ENCODE data around the gene CAMK2N1.

The CAMK2N1 gene

GRCh38 chr1:20530901-20531300 is 44.9 kb upstream of the CAMK2N1 start:
- Histone ChIP-seq H3K4me3 (ENCODE audit: insufficient read depth, low read length, poor library complexity, severe bottlenecking) (no peak overlapping the region), H3K27ac (ENCODE audit: low read depth, low read length) (no peak overlapping the region), H3K9me2 (replicated peaks; ENCODE audit: insufficient read depth, low read length) (no peaks in the 10 kb centered on the region), H3K4me2 (ENCODE audit: low read depth, low read length, poor library complexity, severe bottlenecking) (no peak overlapping the region), H2AFZ (ENCODE audit: low read depth, low read length, severe bottlenecking) (no peak overlapping the region), H3K9me3 (ENCODE audit: insufficient read depth, low read length) (no peaks in the 10 kb centered on the region), H3K27me3 (ENCODE audit: low read length) (no peaks in the 10 kb centered on the region), H4K20me1 (ENCODE audit: low read depth, low read length) (no peaks in the 10 kb centered on the region), H3F3A (ENCODE audit: insufficient read depth) (no peaks in the 10 kb centered on the region), H3K9ac (ENCODE audit: low read length) (no peak overlapping the region), H3K36me3 (ENCODE audit: low read length) (no peaks in the 10 kb centered on the region), H3K79me2 (ENCODE audit: insufficient read depth, low read length) (no peaks in the 10 kb centered on the region)
- TF ChIP-seq, protein P1, sequence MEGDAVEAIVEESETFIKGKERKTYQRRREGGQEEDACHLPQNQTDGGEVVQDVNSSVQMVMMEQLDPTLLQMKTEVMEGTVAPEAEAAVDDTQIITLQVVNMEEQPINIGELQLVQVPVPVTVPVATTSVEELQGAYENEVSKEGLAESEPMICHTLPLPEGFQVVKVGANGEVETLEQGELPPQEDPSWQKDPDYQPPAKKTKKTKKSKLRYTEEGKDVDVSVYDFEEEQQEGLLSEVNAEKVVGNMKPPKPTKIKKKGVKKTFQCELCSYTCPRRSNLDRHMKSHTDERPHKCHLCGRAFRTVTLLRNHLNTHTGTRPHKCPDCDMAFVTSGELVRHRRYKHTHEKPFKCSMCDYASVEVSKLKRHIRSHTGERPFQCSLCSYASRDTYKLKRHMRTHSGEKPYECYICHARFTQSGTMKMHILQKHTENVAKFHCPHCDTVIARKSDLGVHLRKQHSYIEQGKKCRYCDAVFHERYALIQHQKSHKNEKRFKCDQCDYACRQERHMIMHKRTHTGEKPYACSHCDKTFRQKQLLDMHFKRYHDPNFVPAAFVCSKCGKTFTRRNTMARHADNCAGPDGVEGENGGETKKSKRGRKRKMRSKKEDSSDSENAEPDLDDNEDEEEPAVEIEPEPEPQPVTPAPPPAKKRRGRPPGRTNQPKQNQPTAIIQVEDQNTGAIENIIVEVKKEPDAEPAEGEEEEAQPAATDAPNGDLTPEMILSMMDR (IDR thresholded peaks at IDR 0.05; ENCODE audit: insufficient read depth, low read length, poor library complexity, severe bottlenecking) = no peak
- TF ChIP-seq EZH2phosphoT487 (conservative IDR thresholded peaks at IDR 0.05; ENCODE audit: low read length) = no peak

DNA sequence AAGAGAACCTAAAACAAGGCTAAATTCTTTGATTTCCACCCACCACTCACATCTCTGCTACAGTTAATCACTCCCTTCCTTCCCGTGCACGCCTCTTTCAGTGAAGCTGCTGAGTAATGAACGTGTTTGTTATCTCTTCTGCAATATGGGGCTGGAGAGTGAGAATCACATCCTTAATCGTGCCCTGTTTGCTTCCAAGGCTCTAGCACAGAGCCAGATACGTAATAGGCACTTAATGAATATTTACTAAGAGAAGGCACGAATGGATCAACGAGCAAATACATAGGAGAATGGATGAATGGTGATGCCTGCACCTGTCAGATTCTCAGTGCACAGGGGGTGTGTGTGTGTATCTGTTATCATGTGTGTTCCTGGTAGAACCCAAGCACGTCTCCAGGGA is 44.3 kb upstream of the CAMK2N1 start:
- no peaks in the 10 kb centered on the region for H3K79me2 ChIP-seq (ENCODE audit: insufficient read depth, low read length)
- no peak overlapping the region for H2AFZ ChIP-seq (ENCODE audit: low read depth, low read length, severe bottlenecking)
- no peaks in the 10 kb centered on the region for H4K20me1 ChIP-seq (ENCODE audit: low read depth, low read length)
- no peak overlapping the region for H3K4me3 ChIP-seq (ENCODE audit: insufficient read depth, low read length, poor library complexity, severe bottlenecking)
- no peaks in the 10 kb centered on the region for H3K36me3 ChIP-seq (ENCODE audit: low read length)
- H3K9ac ChIP-seq (ENCODE audit: low read length) = no peak overlapping the region
- no peaks in the 10 kb centered on the region for H3K9me3 ChIP-seq (ENCODE audit: insufficient read depth, low read length)
- no peaks in the 10 kb centered on the region for H3F3A ChIP-seq (ENCODE audit: insufficient read depth)
- no peaks in the 10 kb centered on the region for H3K27me3 ChIP-seq (ENCODE audit: low read length)
- no peak overlapping the region for H3K27ac ChIP-seq (ENCODE audit: low read depth, low read length)
- TF ChIP-seq EZH2phosphoT487 (conservative IDR thresholded peaks at IDR 0.05; ENCODE audit: low read length) = no peak
- TF ChIP-seq, protein P1 (IDR thresholded peaks at IDR 0.05; ENCODE audit: insufficient read depth, low read length, poor library complexity, severe bottlenecking) = no peak
- no peak overlapping the region for H3K4me2 ChIP-seq (ENCODE audit: low read depth, low read length, poor library complexity, severe bottlenecking)
- no peaks in the 10 kb centered on the region for H3K9me2 ChIP-seq (replicated peaks; ENCODE audit: insufficient read depth, low read length)

GRCh38 chr1:20528221-20528620 is 42.2 kb upstream of the CAMK2N1 start:
- no peaks in the 10 kb centered on the region for H3K9me2 ChIP-seq (replicated peaks; ENCODE audit: insufficient read depth, low read length)
- no peaks in the 10 kb centered on the region for H3K9me3 ChIP-seq (ENCODE audit: insufficient read depth, low read length)
- H3K27me3 ChIP-seq (ENCODE audit: low read length) = no peaks in the 10 kb centered on the region
- no peak overlapping the region for H3K4me3 ChIP-seq (ENCODE audit: insufficient read depth, low read length, poor library complexity, severe bottlenecking)
- no peak overlapping the region for H2AFZ ChIP-seq (ENCODE audit: low read depth, low read length, severe bottlenecking)
- no peak overlapping the region for H3K4me2 ChIP-seq (ENCODE audit: low read depth, low read length, poor library complexity, severe bottlenecking)
- no peaks in the 10 kb centered on the region for H3F3A ChIP-seq (ENCODE audit: insufficient read depth)
- H3K36me3 ChIP-seq (ENCODE audit: low read length) = no peaks in the 10 kb centered on the region
- H3K79me2 ChIP-seq (ENCODE audit: insufficient read depth, low read length) = no peaks in the 10 kb centered on the region
- no peak for TF ChIP-seq EZH2phosphoT487 (conservative IDR thresholded peaks at IDR 0.05; ENCODE audit: low read length)
- TF ChIP-seq, protein P1 (IDR thresholded peaks at IDR 0.05; ENCODE audit: insufficient read depth, low read length, poor library complexity, severe bottlenecking) = no peak
- H4K20me1 ChIP-seq (ENCODE audit: low read depth, low read length) = no peaks in the 10 kb centered on the region
- no peak overlapping the region for H3K27ac ChIP-seq (ENCODE audit: low read depth, low read length)
- no peak overlapping the region for H3K9ac ChIP-seq (ENCODE audit: low read length)

Measured in SU-DHL-6 (cell line).